HG02763 (cell line): ENCODE data around the gene UQCC2.

Experiments used
- ATAC-seq: cut with Tn5 transposase; IDR thresholded peaks from one replicate; pipeline ENCODE4 v1.9.1; 2021; ENCODE audit warnings: mild to moderate bottlenecking, moderate library complexity; ENCODE audit not compliant: unreplicated experiment

UQCC2 gene

GRCh38 chr6:33708516-33709204 is 2.8 kb downstream of the UQCC2 start:
- no peak for ATAC-seq

GRCh38 chr6:33707771-33708170 is 3.7 kb downstream of the UQCC2 start:
- no peak for ATAC-seq

GRCh38 chr6:33705955-33706725 is 5.4 kb downstream of the UQCC2 start:
- ATAC-seq: no peak

GRCh38 chr6:33705268-33705885 is 6.1 kb downstream of the UQCC2 start:
- ATAC-seq: no peak

- ATAC-seq: no peak
These were observed 7.1 kb downstream of the UQCC2 start for GRCh38 chr6:33704215-33705066.

DNA sequence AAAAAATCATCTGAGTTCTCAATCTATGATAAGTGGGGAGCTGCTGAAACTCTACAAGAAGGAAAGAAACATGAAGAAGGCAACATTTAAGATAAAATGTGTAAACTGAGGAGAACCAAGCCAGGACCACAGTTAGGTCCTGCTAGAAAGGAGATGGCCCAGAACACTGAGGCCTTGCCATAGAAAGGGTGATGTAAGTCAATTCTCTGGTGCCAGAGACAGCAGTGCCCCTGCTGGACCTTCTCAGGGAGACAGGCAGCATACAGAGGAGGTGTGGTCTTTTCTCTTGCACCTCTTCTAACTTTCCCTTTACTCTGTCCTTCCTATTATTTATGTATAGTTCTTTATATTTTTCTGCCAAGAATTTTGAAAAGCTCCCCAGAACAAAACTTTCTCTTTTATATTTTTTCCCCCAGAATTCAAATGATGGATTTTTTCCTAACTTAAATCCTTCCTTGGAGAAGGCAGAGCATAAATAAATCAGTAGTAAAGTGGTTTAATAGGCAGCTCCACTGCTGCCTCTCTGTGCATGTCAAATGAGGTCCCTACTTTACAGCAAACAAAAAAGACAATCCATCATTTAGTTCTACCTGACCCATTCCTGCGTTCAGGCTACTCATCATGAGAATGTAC is 9.0 kb downstream of the UQCC2 start:
- no peak for ATAC-seq

GRCh38 chr6:33700391-33701050 is 11.0 kb downstream of the UQCC2 start:
- ATAC-seq: peak; percentile 51

DNA sequence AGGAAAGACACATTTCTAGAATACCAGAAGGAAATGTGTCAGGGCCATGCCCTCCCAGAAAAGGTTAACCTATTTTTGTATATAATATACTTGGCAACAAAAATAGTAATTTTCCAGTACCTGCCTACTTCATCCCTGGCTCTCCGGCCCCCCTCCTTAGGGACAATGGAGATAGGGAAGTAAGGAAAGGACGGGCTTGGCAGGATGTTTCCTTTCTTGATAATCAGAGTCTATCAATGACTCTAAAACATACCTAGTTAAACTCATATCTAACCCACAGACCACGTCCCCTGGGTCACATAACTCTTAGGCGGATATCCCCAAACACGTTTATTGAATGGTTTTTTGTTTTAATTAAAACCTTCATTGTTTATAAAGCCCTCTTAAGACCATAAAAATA is 11.8 kb downstream of the UQCC2 start:
- no peak for ATAC-seq

DNA sequence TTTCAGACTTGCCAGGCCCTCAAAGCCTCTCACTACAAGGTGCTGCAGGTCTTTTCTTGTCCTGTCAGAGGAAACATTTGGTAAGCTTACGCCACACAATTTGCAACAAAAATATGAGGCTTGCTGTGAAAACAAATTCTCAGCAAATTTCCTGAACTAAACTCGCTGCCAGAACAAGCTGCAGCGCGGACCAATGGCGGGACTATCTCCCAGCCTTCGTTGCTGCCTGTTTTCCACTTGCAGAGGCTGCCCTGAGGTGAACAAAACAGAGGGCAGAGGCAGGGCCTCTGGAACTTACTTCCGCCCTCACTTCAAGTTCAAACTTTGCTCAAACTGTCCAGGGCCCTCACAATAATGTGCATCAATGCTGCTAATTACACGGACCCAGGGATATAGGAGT is 12.4 kb downstream of the UQCC2 start:
- no peak for ATAC-seq

DNA sequence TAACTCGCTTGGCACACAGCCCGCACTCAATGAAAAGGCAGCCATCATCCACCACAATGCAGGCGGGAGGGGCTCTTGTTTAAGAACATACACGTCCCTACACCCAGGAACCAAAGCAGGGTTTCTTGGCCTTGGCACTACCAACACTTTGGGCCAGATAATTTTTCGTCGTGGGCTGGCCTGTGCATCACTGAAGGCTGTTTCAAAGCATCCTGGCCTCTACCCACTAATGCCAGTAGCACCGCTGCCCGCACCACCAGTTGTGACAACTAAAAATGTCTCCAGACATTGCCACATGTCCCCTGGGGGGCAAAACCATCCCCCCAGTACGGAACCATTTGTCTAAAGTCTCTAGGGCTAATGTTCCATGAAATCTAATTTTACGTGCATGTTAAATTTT is 13.0 kb downstream of the UQCC2 start:
- ATAC-seq: no peak

DNA sequence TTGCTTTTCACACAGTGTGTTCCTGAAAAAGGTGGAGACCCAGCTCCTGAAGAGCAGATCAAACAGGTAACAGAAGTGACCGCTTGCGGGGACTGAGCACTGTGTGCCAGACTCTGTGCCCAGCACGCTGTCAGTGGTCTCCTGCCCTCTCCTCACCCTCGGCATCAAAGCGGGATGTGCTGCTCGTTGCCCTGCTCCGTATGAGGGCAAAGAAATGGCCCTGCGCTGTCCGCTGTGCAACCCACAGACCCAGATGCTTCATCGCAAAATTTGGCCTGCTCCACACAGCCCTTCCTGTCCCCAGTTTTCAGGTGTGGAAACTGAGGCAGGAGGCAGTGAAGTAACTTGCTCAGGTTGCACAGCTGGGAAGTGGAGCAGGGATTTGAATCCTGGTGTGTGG is 13.7 kb downstream of the UQCC2 start:
- no peak for ATAC-seq

DNA sequence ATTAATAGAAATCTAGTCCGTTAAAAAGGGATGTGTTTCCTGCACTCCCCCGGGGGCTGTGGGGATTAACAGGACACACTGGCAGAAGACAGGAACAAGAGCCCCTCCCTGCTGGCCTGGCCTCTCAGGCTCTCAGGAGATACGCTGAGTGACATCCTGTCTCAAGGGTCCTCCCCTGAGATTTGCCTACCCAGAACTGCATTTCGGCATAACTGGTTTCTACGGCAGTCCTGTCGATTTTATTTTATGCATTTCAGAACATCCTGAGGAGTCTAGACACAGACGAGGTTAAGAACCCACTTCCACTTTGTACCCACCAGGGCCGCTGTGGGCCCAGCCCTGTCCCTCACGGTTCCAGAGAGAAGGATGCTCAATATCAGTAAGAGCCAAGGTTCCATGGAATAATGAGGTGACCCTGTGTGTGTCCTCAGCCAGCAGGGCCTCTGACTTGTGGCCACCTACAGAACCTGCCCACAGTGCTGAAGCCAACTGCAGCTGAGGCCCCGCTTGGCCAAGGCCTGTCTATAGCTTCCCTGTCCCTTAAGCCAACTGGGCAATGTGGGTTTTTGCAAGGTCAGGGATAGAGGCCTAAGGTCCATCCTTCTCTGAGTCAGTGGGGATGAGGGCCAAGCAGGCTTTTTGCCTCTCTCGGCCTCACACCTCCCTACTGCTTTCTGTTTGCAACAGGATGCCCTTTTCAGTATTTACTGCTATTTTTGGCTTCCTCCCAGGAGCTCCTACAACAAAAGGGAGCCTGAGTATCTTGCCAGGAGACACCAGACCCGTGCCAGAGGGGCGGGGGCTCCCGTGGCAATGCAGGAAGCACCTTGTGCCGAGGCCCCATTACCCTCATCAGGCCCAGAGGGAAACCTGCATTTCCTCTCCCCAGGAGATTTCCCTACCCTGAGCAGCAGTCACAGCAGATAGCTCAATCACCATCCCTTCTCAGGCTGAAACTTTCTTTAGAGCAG is 14.7 kb downstream of the UQCC2 start:
- no peak for ATAC-seq

- ATAC-seq: no peak
These were observed 15.4 kb downstream of the UQCC2 start for GRCh38 chr6:33696076-33696475.

DNA sequence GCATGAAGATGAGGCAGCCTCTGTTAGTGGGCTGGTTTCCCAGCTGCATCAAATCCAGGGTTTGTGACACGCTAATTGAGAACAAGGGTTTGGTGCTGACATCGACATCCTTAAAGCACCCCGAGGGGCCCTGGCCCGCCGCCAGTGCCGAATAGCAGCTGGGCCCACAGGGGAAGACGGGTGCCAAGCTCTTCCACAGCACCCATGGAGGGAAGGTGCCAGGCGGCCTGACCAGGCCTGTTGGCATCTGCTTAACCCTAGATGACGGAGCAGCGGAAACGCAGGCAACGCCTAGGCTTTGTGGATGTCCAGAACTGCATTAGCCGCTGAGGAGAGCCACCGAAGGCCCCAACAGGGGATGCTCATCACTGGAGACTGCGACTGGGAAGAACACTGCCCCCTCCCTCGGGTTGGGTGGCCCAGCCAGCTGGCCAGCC is 16.0 kb downstream of the UQCC2 start:
- ATAC-seq: no peak

DNA sequence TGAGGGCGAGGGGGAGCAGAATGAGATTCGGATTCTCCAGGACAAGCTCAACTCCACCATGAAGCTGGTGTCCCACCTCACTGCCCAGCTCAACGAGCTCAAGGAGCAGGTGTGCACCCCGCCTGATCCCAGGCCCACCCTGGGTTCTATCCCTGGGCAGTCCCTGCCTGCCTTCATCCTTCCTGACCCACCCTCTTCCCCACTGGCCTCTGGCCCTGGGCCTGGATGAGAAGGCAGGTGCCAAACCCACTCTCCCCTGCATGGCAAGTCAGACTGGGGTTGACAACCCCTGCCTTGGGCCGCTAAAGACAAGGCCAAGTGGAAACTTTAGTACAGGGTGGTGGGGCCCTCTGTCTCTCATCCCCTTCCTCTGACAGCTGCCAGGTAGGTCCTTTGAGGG is 16.5 kb downstream of the UQCC2 start:
- no peak for ATAC-seq

- no peak for ATAC-seq
These were observed 17.0 kb downstream of the UQCC2 start for GRCh38 chr6:33694401-33694931.

GRCh38 chr6:33693186-33694105 is 18.1 kb downstream of the UQCC2 start:
- no peak for ATAC-seq

DNA sequence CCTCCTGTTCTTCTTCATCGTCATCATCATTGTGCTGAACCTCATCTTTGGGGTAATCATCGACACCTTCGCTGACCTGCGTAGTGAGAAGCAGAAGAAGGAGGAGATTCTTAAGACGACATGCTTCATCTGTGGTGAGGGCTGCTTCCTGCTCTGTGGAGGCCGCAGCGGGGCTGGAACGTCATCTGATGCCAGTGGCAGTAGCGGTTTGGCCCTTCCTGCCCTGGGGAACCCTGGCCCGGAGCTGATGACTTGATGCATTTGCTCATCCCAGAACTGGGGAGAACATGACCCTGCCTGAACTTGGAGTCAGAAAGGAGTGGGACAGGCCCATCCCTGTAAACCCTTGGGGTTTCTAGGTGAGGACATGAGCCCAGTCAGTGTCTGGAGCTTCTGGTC is 18.7 kb downstream of the UQCC2 start:
- ATAC-seq: no peak
